SK-N-SH (cell line): ENCODE data around the gene RHOA. TPM values are rescaled to one million over a fixed set of nuclear protein-coding genes. Genes with fewer than 3 reads are reported as not detected.

Source experiments
- CTCF ChIA-PET: fragments of 300-600, 350-600 bp; formaldehyde crosslinking; extraction: SDS; loops from one replicate; lab custom pipeline; 2021; lab: Yijun Ruan, JAX
- POLR2A ChIA-PET: fragments of 350-600 bp; sonication (Branson Sonifier 250); formaldehyde crosslinking; extraction: SDS; loops from one replicate; lab custom pipeline; 2020; ENCODE audit warnings: antibody characterized with exemption, inconsistent platforms; lab: Yijun Ruan, JAX
- DNase-seq: peaks from one replicate; pipeline ENCODE4 v3.0.0; 2012
- H2AFZ ChIP-seq: fragments of 200-600 bp; sonication (generic); 2 replicates; pipeline ENCODE4 v1.8.1; 2016; ENCODE audit warnings: antibody characterized with exemption, mild to moderate bottlenecking, low read depth
- H3F3A ChIP-seq: fragments of 200-600 bp; sonication (generic); replicated peaks from 2 replicates; pipeline ENCODE3; 2016; ENCODE audit warnings: antibody characterized with exemption, mild to moderate bottlenecking; ENCODE audit not compliant: insufficient read depth
- H3K27ac ChIP-seq, 2 experiments: fragments of 200-500 bp in 1 of 2; fragments of 200-600 bp in 1 of 2; sonication (Bioruptor generic) in 1 of 2; sonication (generic), shearing (Covaris generic) in 1 of 2; 2 replicates each; pipeline versions ENCODE4 v1.5.1 to v1.6.1; 2014 to 2016; ENCODE audit warnings: low read depth in 2 of 2, inconsistent platforms in 1 of 2, low read length in 1 of 2, mild to moderate bottlenecking in 1 of 2, mixed read lengths in 1 of 2
- H3K27me3 ChIP-seq: fragments of 200-600 bp; sonication (generic), shearing (Covaris generic); 2 replicates; pipeline ENCODE4 v1.6.1; 2016; ENCODE audit warnings: mixed run types; ENCODE audit not compliant: insufficient read depth
- H3K36me3 ChIP-seq, 2 experiments: fragments of 200-500 bp in 1 of 2; fragments of 200-600 bp in 1 of 2; sonication (Bioruptor generic) in 1 of 2; sonication (generic) in 1 of 2; replicated peaks in 1 of 2; 2 replicates each; pipeline versions ENCODE3 to v1.5.1; 2014 to 2016; ENCODE audit warnings: low read length in 1 of 2, mild to moderate bottlenecking in 1 of 2; ENCODE audit not compliant: insufficient read depth in 2 of 2, control insufficient read depth in 1 of 2
- H3K4me1 ChIP-seq, 2 experiments: fragments of 200-500 bp in 1 of 2; fragments of 200-600 bp in 1 of 2; sonication (Bioruptor generic) in 1 of 2; sonication (generic), shearing (Covaris generic) in 1 of 2; 2 replicates each; pipeline versions ENCODE4 v1.5.1 to v1.6.1; 2014 to 2016; ENCODE audit warnings: low read depth in 1 of 2, low read length in 1 of 2, mixed run types in 1 of 2; ENCODE audit not compliant: insufficient read depth in 2 of 2, control insufficient read depth in 1 of 2
- H3K4me2 ChIP-seq: fragments of 200-600 bp; sonication (generic), shearing (Covaris generic); 2 replicates; pipeline ENCODE4 v1.6.1; 2017; ENCODE audit warnings: mixed run types
- H3K4me3 ChIP-seq, 2 experiments: fragments of 200-500 bp in 1 of 2; fragments of 200-600 bp in 1 of 2; sonication (Bioruptor generic) in 1 of 2; sonication (generic), shearing (Covaris generic) in 1 of 2; 2 replicates each; pipeline versions ENCODE4 v1.5.1 to v1.8.1; 2014 to 2016; ENCODE audit warnings: low read depth in 2 of 2, inconsistent platforms in 1 of 2, low read length in 1 of 2, mild to moderate bottlenecking in 1 of 2, mixed read lengths in 1 of 2, moderate library complexity in 1 of 2
- H3K79me2 ChIP-seq: fragments of 200-600 bp; sonication (generic); 2 replicates; pipeline ENCODE4 v1.8.1; 2017; ENCODE audit warnings: mild to moderate bottlenecking; ENCODE audit not compliant: insufficient read depth
- H3K9ac ChIP-seq: fragments of 200-600 bp; sonication (generic); 2 replicates; pipeline ENCODE4 v1.6.1; 2017; ENCODE audit warnings: mixed run types
- H3K9me2 ChIP-seq: fragments of 200-600 bp; sonication (generic); 2 replicates; pipeline ENCODE4 v1.6.1; 2017; ENCODE audit warnings: mixed run types
- H3K9me3 ChIP-seq: fragments of 200-600 bp; sonication (generic); 2 replicates; pipeline ENCODE4 v1.6.1; 2017; ENCODE audit warnings: mixed run types, mild to moderate bottlenecking, moderate library complexity
- H4K20me1 ChIP-seq: fragments of 200-600 bp; sonication (generic); 2 replicates; pipeline ENCODE4 v1.6.1; 2017; ENCODE audit warnings: mild to moderate bottlenecking, mixed run types; ENCODE audit not compliant: insufficient read depth
- EP300 ChIP-seq, 2 experiments: IDR thresholded peaks; 2 replicates each; pipeline versions ENCODE4 v1.4.0 to v1.6.1; 2012; ENCODE audit warnings: borderline replicate concordance in 1 of 2, low read depth in 1 of 2, low read length in 1 of 2
- EZH2phosphoT487 ChIP-seq: fragments of 200-600 bp; sonication (generic); IDR thresholded peaks from 2 replicates; pipeline ENCODE4 v1.6.1; 2017; ENCODE audit warnings: low read depth, mixed run types, mild to moderate bottlenecking, antibody characterized with exemption, moderate library complexity, borderline replicate concordance
- FOXJ3 ChIP-seq: sonication (generic); formaldehyde crosslinking; IDR thresholded peaks from 2 replicates; pipeline ENCODE4 v1.5.1; 2020; ENCODE audit warnings: mild to moderate bottlenecking, missing genetic modification reagents
- GATA2 ChIP-seq: sonication (generic); formaldehyde crosslinking; IDR thresholded peaks from 2 replicates; pipeline ENCODE4 v1.5.0; 2020; ENCODE audit warnings: mild to moderate bottlenecking, missing genetic modification reagents
- MEF2A ChIP-seq: IDR thresholded peaks from 2 replicates; pipeline ENCODE4 v1.4.0; 2012; ENCODE audit warnings: low read depth, borderline replicate concordance
- MXI1 ChIP-seq: IDR thresholded peaks from 2 replicates; pipeline ENCODE4 v1.6.1; 2012; ENCODE audit warnings: mild to moderate bottlenecking, low read depth, low read length, improper control_type of control experiment
- POLR2AphosphoS5 ChIP-seq: IDR thresholded peaks from 2 replicates; pipeline ENCODE4 v1.6.1; 2012; ENCODE audit warnings: low read depth, low read length
- RAD21 ChIP-seq: IDR thresholded peaks from 2 replicates; pipeline ENCODE4 v1.6.1; 2012; ENCODE audit warnings: mild to moderate bottlenecking, low read length
- RCOR1 ChIP-seq: fragments of 150-350 bp; IDR thresholded peaks from 2 replicates; pipeline ENCODE4 v1.6.1; 2017; ENCODE audit warnings: antibody characterized with exemption, low read length
- RXRA ChIP-seq: IDR thresholded peaks from 2 replicates; pipeline ENCODE4 v1.4.0; 2012; ENCODE audit warnings: low read depth, mild to moderate bottlenecking, borderline replicate concordance
- SMC3 ChIP-seq: IDR thresholded peaks from 2 replicates; pipeline ENCODE4 v1.6.1; 2012; ENCODE audit warnings: low read depth, low read length, improper control_type of control experiment
- WGBS: methylation state at CpG from one replicate; pipeline ENCODE4 v1.1.6; 2017; ENCODE audit warnings: low lambda C conversion rate; 5-methylcytosine and 5-hydroxymethylcytosine counted together
- polyA plus RNA-seq, 3 experiments: library from polyadenylated mRNA; depleted of rRNA; stranded (reverse); fragments of >200 nt; gene quantifications; 2 replicates each; pipeline ENCODE4 v1.2.3, GENCODE V29; 2012
- TF ChIP-seq, protein P1 (sequence below): fragments of 200-600 bp; sonication (generic); IDR thresholded peaks from 2 replicates; pipeline ENCODE4 v1.6.1; 2017; ENCODE audit warnings: antibody characterized with exemption, mild to moderate bottlenecking, moderate library complexity
- TF ChIP-seq, protein P2 (sequence below): IDR thresholded peaks from 2 replicates; pipeline ENCODE4; 2012
- TF ChIP-seq, protein P3 (sequence below): IDR thresholded peaks from 2 replicates; pipeline ENCODE4 v1.6.1; 2012; ENCODE audit warnings: mild to moderate bottlenecking, low read depth, low read length, moderate library complexity
- TF ChIP-seq, protein P4 (sequence below): IDR thresholded peaks from 2 replicates; pipeline ENCODE4 v1.4.0; 2012; ENCODE audit warnings: low read depth

Gene RHOA
- polyA plus RNA-seq, 1 of the 3 experiments (the other 2 are of a cell fraction): 312 TPM

DNA sequence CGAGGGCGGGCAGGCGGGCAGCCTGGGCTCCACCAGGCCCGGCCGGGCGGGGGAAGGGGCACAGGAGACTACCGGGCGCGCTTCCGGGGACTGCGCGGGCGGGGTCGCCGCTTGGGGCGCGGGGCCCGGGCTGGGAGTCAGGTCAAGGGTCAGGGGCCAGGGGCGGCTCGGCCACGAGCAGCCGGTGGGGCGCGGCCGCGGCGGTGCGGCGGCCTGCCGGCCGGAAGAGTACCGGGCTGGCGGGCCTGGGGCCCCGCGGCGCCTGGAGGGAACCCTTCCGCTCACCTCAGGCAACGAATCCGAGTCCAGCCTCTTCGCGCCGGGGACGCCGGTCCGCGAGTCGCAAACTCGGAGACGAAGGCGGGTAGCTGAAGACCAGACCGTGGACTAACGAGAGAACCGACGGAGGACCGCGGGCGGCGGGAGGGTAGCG, 225 bp downstream of the RHOA start:
- Histone ChIP-seq H3F3A (peaks cover 13% of the 10 kb centered on the region), H3K79me2 (peaks cover 72% of the 10 kb centered on the region), H3K4me1 (peaks cover 0 to 19% of the 10 kb centered on the region in 2 experiments; a peak in 2 of 4 replicates), H3K27ac (peak overlapping the region; percentile 89 to 91), H3K4me2 (peak overlapping the region; percentile 71), H3K9ac (peak overlapping the region; percentile 95), H3K9me2 (no peaks in the 10 kb centered on the region), H2AFZ (no peak overlapping the region), H3K9me3 (no peaks in the 10 kb centered on the region), H3K27me3 (no peaks in the 10 kb centered on the region), H3K36me3 (peaks cover 4 to 17% of the 10 kb centered on the region in 2 experiments), H4K20me1 (peaks cover 48% of the 10 kb centered on the region), H3K4me3 (peak overlapping the region; percentile 78 to 81)
- WGBS: no CpG with 5 or more reads among the region's 59 CpGs
- TF ChIP-seq, protein P1, sequence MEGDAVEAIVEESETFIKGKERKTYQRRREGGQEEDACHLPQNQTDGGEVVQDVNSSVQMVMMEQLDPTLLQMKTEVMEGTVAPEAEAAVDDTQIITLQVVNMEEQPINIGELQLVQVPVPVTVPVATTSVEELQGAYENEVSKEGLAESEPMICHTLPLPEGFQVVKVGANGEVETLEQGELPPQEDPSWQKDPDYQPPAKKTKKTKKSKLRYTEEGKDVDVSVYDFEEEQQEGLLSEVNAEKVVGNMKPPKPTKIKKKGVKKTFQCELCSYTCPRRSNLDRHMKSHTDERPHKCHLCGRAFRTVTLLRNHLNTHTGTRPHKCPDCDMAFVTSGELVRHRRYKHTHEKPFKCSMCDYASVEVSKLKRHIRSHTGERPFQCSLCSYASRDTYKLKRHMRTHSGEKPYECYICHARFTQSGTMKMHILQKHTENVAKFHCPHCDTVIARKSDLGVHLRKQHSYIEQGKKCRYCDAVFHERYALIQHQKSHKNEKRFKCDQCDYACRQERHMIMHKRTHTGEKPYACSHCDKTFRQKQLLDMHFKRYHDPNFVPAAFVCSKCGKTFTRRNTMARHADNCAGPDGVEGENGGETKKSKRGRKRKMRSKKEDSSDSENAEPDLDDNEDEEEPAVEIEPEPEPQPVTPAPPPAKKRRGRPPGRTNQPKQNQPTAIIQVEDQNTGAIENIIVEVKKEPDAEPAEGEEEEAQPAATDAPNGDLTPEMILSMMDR: no peak
- TF ChIP-seq, protein P2, sequence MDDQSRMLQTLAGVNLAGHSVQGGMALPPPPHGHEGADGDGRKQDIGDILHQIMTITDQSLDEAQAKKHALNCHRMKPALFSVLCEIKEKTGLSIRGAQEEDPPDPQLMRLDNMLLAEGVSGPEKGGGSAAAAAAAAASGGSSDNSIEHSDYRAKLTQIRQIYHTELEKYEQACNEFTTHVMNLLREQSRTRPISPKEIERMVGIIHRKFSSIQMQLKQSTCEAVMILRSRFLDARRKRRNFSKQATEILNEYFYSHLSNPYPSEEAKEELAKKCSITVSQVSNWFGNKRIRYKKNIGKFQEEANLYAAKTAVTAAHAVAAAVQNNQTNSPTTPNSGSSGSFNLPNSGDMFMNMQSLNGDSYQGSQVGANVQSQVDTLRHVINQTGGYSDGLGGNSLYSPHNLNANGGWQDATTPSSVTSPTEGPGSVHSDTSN: no peak
- no peak for TF ChIP-seq POLR2AphosphoS5
- no peak for TF ChIP-seq SMC3
- no peak for TF ChIP-seq RAD21
- no peak for TF ChIP-seq EP300 (IDR thresholded peaks at IDR 0.05; ENCODE audit: borderline replicate concordance in 1 of 2, low read depth in 1 of 2, low read length in 1 of 2)
- no peak for TF ChIP-seq GATA2 (CRISPR knock-in tag)
- no peak for TF ChIP-seq FOXJ3
- TF ChIP-seq, protein P3, sequence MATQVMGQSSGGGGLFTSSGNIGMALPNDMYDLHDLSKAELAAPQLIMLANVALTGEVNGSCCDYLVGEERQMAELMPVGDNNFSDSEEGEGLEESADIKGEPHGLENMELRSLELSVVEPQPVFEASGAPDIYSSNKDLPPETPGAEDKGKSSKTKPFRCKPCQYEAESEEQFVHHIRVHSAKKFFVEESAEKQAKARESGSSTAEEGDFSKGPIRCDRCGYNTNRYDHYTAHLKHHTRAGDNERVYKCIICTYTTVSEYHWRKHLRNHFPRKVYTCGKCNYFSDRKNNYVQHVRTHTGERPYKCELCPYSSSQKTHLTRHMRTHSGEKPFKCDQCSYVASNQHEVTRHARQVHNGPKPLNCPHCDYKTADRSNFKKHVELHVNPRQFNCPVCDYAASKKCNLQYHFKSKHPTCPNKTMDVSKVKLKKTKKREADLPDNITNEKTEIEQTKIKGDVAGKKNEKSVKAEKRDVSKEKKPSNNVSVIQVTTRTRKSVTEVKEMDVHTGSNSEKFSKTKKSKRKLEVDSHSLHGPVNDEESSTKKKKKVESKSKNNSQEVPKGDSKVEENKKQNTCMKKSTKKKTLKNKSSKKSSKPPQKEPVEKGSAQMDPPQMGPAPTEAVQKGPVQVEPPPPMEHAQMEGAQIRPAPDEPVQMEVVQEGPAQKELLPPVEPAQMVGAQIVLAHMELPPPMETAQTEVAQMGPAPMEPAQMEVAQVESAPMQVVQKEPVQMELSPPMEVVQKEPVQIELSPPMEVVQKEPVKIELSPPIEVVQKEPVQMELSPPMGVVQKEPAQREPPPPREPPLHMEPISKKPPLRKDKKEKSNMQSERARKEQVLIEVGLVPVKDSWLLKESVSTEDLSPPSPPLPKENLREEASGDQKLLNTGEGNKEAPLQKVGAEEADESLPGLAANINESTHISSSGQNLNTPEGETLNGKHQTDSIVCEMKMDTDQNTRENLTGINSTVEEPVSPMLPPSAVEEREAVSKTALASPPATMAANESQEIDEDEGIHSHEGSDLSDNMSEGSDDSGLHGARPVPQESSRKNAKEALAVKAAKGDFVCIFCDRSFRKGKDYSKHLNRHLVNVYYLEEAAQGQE: no peak
- no peak for TF ChIP-seq EZH2phosphoT487
- no peak for TF ChIP-seq RXRA
- no peak for TF ChIP-seq RCOR1
- no peak for TF ChIP-seq MXI1
- no peak for TF ChIP-seq MEF2A
- TF ChIP-seq, protein P4, sequence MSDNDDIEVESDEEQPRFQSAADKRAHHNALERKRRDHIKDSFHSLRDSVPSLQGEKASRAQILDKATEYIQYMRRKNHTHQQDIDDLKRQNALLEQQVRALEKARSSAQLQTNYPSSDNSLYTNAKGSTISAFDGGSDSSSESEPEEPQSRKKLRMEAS: no peak
- ChIA-PET CTCF (interaction anchor here (0.9 to 1.3 kb wide), 3 partner anchors 37 to 71 kb away, joined by 3 read pairs; partner anchors contain the start of gene USP4), POLR2A (interaction anchor here (0.6 to 2.6 kb wide), 15 partner anchors 10 to 1383 kb away, joined by 3 to 10 read pairs (median 3); partner anchors contain the start of genes AMT, DAG1, NICN1 and QRICH1)
- DNase-seq: peak; percentile 81
